Activated B cell treated with CpG ODN at 0.5 μM for 24 hours (primary cell): Measurements from ENCODE around the gene PIP4K2B. TPM values are rescaled to one million over a fixed set of nuclear protein-coding genes. Genes with fewer than 3 reads are reported as not detected.

Experiments
- ATAC-seq: fragments of 200-7000 bp; cut with Tn5 transposase; one replicate; pipeline ENCODE4 v1.10.0; 2021; ENCODE audit warnings: low read depth, mild to moderate bottlenecking, moderate library complexity
- CTCF ChIA-PET: fragments of 350-600 bp; sonication (Branson Sonifier 250); formaldehyde crosslinking; loops from one replicate; lab custom pipeline; 2021; ENCODE audit warnings: antibody characterized with exemption; lab: Charles Lee
- POLR2A ChIA-PET: fragments of 350-600 bp; sonication (Branson Sonifier 250); formaldehyde crosslinking; loops from one replicate; lab custom pipeline; 2021; ENCODE audit warnings: antibody characterized with exemption; lab: Charles Lee
- DNase-seq: peaks from one replicate; pipeline ENCODE4 v3.0.0; 2022
- H3K27ac Mint-ChIP-seq: one replicate; pipeline ENCODE4 v1.8.0; 2020; ENCODE audit warnings: mixed read lengths
- H3K27me3 Mint-ChIP-seq: one replicate; pipeline ENCODE4 v1.8.0; 2021; ENCODE audit warnings: mixed read lengths
- H3K36me3 Mint-ChIP-seq: one replicate; pipeline ENCODE4 v1.8.0; 2021; ENCODE audit warnings: low read depth, mixed read lengths
- H3K4me1 Mint-ChIP-seq: one replicate; pipeline ENCODE4 v1.8.0; 2021; ENCODE audit warnings: mixed read lengths
- H3K4me3 Mint-ChIP-seq: one replicate; pipeline ENCODE4 v1.8.0; 2020; ENCODE audit warnings: mild to moderate bottlenecking, mixed read lengths
- H3K9me3 Mint-ChIP-seq: one replicate; pipeline ENCODE4 v1.8.0; 2020; ENCODE audit warnings: mixed read lengths
- intact Hi-C: fragments of 100-400 bp; cut with micrococcal nuclease; formaldehyde crosslinking; loops from one replicate; pipeline ENCODE4 v1.15.1; 2024
- total RNA-seq: library from RNA; stranded (reverse); gene quantifications from 2 replicates; pipeline ENCODE4 v1.2.3, GENCODE V29; 2022
- TF ChIP-seq, protein P1 (sequence below): fragments of 200-600 bp; IDR thresholded peaks from one replicate; pipeline ENCODE4 v1.8.0; 2022; ENCODE audit warnings: antibody characterized with exemption, mild to moderate bottlenecking

The PIP4K2B gene
- total RNA-seq, 1 donor from 2014 or later, result 32.1 TPM

DNA sequence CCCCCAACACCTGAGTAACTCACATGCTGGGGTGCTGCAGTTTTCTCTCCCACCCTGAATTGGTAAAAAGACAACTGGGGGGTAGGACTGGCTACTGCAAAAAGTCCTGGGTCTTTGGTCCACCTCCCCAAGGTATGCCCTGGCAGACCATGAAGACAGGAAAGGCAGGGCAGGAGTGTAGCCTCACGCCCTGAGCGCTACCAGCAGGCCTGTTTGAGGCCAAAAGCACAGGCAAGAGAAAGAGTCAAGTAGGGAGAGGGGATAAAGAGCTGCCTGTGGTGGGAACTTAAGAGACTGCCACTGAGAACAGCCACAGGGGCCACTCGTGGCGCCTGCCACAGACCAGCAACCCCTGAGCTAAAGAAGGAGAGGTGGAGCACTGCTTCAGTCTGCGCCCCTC, 33.0 kb downstream of the PIP4K2B start:
- ATAC-seq, result no peak
- TF ChIP-seq, protein P1, sequence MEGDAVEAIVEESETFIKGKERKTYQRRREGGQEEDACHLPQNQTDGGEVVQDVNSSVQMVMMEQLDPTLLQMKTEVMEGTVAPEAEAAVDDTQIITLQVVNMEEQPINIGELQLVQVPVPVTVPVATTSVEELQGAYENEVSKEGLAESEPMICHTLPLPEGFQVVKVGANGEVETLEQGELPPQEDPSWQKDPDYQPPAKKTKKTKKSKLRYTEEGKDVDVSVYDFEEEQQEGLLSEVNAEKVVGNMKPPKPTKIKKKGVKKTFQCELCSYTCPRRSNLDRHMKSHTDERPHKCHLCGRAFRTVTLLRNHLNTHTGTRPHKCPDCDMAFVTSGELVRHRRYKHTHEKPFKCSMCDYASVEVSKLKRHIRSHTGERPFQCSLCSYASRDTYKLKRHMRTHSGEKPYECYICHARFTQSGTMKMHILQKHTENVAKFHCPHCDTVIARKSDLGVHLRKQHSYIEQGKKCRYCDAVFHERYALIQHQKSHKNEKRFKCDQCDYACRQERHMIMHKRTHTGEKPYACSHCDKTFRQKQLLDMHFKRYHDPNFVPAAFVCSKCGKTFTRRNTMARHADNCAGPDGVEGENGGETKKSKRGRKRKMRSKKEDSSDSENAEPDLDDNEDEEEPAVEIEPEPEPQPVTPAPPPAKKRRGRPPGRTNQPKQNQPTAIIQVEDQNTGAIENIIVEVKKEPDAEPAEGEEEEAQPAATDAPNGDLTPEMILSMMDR, result no peak
- ChIA-PET CTCF (no interaction called here), POLR2A (no interaction called here)
- Mint-ChIP-seq H3K4me3 (no peak overlapping the region), H3K27me3 (no peaks in the 10 kb centered on the region), H3K36me3 (peaks cover 96% of the 10 kb centered on the region), H3K9me3 (no peaks in the 10 kb centered on the region), H3K4me1 (no peaks in the 10 kb centered on the region), H3K27ac (no peak overlapping the region)
- DNase-seq, result no peak
- intact Hi-C loops, result no loop called here

DNA sequence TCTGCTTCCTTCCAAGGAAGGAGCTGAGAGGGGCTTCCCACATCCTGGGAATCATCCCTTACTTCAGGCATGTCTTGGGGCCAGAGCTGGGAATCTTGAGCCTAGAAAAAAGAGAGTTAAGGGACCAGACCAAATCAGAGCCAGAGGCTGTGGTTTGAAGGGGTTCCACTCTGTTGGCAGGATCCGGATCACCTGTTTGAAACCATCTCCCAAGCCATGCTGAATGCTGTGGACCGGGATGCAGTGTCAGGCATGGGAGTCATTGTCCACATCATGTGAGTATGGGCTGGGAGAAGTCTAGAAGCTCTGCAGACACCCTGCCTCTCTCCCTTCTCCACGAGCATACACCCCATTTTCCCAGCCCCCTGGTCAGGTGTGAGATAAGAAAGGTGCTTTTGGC, 37.1 kb downstream of the PIP4K2B start:
- ChIA-PET CTCF (interaction anchor here (1.1 to 1.4 kb wide), 2 partner anchors 8 to 391 kb away, joined by 3 read pairs; no protein-coding TSS in a partner anchor), POLR2A (interaction anchor here (0.8 kb wide), 1 partner anchor 10 kb away, joined by 4 read pairs; the partner anchor contains the start of gene PSMB3)
- Mint-ChIP-seq H3K4me1 (no peaks in the 10 kb centered on the region), H3K27me3 (no peaks in the 10 kb centered on the region), H3K36me3 (peaks cover 88% of the 10 kb centered on the region), H3K27ac (no peak overlapping the region), H3K9me3 (no peaks in the 10 kb centered on the region), H3K4me3 (no peak overlapping the region)
- intact Hi-C loops, result no loop called here
- DNase-seq (no peak), ATAC-seq (no peak)
- TF ChIP-seq, protein P1, result no peak

- DNase-seq (no peak), ATAC-seq (no peak)
- ChIA-PET POLR2A (interaction anchor here (0.8 kb wide), 1 partner anchor 9 kb away, joined by 4 read pairs; the partner anchor contains the start of gene PSMB3), CTCF (interaction anchor here (1.4 kb wide), 1 partner anchor 8 kb away, joined by 3 read pairs; no protein-coding TSS in a partner anchor)
- Mint-ChIP-seq H3K4me1 (no peaks in the 10 kb centered on the region), H3K27me3 (no peaks in the 10 kb centered on the region), H3K27ac (no peak overlapping the region), H3K4me3 (no peak overlapping the region), H3K9me3 (no peaks in the 10 kb centered on the region), H3K36me3 (peaks cover 85% of the 10 kb centered on the region)
- intact Hi-C loops, result no loop called here
- TF ChIP-seq, protein P1, result no peak
These were observed 37.7 kb downstream of the PIP4K2B start for GRCh38 chr17:38761612-38762011.

DNA sequence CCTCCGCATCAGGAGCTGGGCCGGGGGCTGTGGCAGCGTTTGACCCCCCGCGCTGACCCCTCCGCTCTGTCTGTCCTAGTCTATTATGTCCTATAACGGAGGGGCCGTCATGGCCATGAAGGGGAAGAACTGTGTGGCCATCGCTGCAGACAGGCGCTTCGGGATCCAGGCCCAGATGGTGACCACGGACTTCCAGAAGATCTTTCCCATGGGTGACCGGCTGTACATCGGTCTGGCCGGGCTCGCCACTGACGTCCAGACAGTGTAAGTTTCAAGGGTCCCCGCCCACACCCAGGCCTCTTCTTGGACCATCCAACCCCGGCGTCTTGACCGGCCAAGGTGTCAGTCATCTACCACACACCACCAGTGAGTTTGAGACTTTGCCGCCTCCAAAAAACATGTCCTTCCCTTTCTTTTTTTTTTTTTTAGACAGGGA, 46.3 kb downstream of the PIP4K2B start:
- intact Hi-C loops, result loop anchor here (5.0 kb wide), 1 partner anchor 196 kb away; no protein-coding TSS in a partner anchor
- peak overlapping the region; percentile 98 for H3K4me3 Mint-ChIP-seq
- peaks cover 51% of the 10 kb centered on the region for H3K4me1 Mint-ChIP-seq
- POLR2A ChIA-PET, result interaction anchor here (0.6 to 3.0 kb wide), 7 partner anchors 46 to 708 kb away, joined by 3 to 27 read pairs (median 4); partner anchors contain the start of genes CDK12, LASP1, MLLT6 and PIP4K2B
- peaks cover 23% of the 10 kb centered on the region for H3K27me3 Mint-ChIP-seq
- TF ChIP-seq, protein P1, result no peak
- no peak for ATAC-seq
- no peak for DNase-seq
- peaks cover 38% of the 10 kb centered on the region for H3K36me3 Mint-ChIP-seq
- no peaks in the 10 kb centered on the region for H3K9me3 Mint-ChIP-seq
- H3K27ac Mint-ChIP-seq, result peak overlapping the region; percentile 93
- CTCF ChIA-PET, result interaction anchor here (1.4 kb wide), 1 partner anchor 195 kb away, joined by 5 read pairs; no protein-coding TSS in a partner anchor

GRCh38 chr17:38752308-38753070, 46.9 kb downstream of the PIP4K2B start, which contains the start of gene PSMB3:
TSS of gene PSMB3 (plus strand) at chr17:38752741. CDS start at chr17:38752827, 86 bp downstream.
- peak; percentile 89 for ATAC-seq
- H3K9me3 Mint-ChIP-seq, result no peaks in the 10 kb centered on the region
- H3K4me1 Mint-ChIP-seq, result peaks cover 54% of the 10 kb centered on the region
- H3K27ac Mint-ChIP-seq, result peak within 1 kb of the TSS; percentile 93
- peak within 1 kb of the TSS; percentile 98 for H3K4me3 Mint-ChIP-seq
- CTCF ChIA-PET, result interaction anchor here (0.7 to 1.4 kb wide), 5 partner anchors 17 to 194 kb away, joined by 3 to 11 read pairs (median 3); partner anchors contain the start of gene EPOP
- TF ChIP-seq, protein P1, result no peak
- intact Hi-C loops, result loop anchor here (1.0 to 5.0 kb wide), 11 partner anchors 22 to 709 kb away; partner anchors contain the start of genes CDK12, CISD3, CWC25 and PIP4K2B
- peaks cover 25% of the 10 kb centered on the region for H3K27me3 Mint-ChIP-seq
- H3K36me3 Mint-ChIP-seq, result peaks cover 36% of the 10 kb centered on the region
- DNase-seq, result peak; percentile 87
- POLR2A ChIA-PET, result interaction anchor here (0.6 to 3.0 kb wide), 22 partner anchors 9 to 1219 kb away, joined by 3 to 27 read pairs (median 5); partner anchors contain the start of genes CDK12, EPOP, FBXO47 and LASP1
